ENCODE results near the gene KANSL2.

KANSL2 gene

GRCh38 chr12:48717252-48717695 lies 35.2 kb upstream of the KANSL2 start:
- DNase-seq, result no peak
- no peak for TF ChIP-seq CTCF (IDR thresholded peaks at IDR 0.05; ENCODE audit: borderline replicate concordance, extremely low read depth, low read length, poor library complexity, severe bottlenecking)
- TF ChIP-seq EZH2 (IDR thresholded peaks at IDR 0.05; ENCODE audit: borderline replicate concordance, low read depth, low read length, severe bottlenecking), result no peak
- Histone ChIP-seq H3K4me1 (ENCODE audit: insufficient read depth, low read length) (peaks cover 38% of the 10 kb centered on the region), H3K9me3 (ENCODE audit: insufficient read depth, low read length, severe bottlenecking) (peaks cover 7% of the 10 kb centered on the region), H3K79me2 (ENCODE audit: insufficient read depth, low read length) (peaks cover 48% of the 10 kb centered on the region), H3K36me3 (ENCODE audit: insufficient read depth, low read length) (peaks cover 34% of the 10 kb centered on the region), H3K27ac (ENCODE audit: low read length) (peak overlapping the region; percentile 76), H3K27me3 (ENCODE audit: insufficient read depth, low read length, poor library complexity) (no peaks in the 10 kb centered on the region), H4K20me1 (ENCODE audit: insufficient read depth, low read length) (peaks cover 36% of the 10 kb centered on the region; the same call in 1 of the 2 replicates), H3K4me2 (ENCODE audit: insufficient read depth, low read length) (peak overlapping the region; percentile 75), H3K9ac (ENCODE audit: low read depth, low read length) (peak overlapping the region; percentile 67), H3K4me3 (ENCODE audit: low read depth in 1 of 2, low read length in 2 of 2) (peak overlapping the region; percentile 40 to 92; a peak in 3 of 4 replicates), H2AFZ (ENCODE audit: low read depth, low read length) (peak overlapping the region; percentile 76)
- no peak; the same call in 2 of the 3 replicates for ATAC-seq (ENCODE audit: insufficient read depth, low read depth)

- H3K4me1 ChIP-seq (ENCODE audit: insufficient read depth, low read length), result peaks cover 43% of the 10 kb centered on the region
- peaks cover 7% of the 10 kb centered on the region for H3K9me3 ChIP-seq (ENCODE audit: insufficient read depth, low read length, severe bottlenecking)
- peaks cover 53% of the 10 kb centered on the region for H3K79me2 ChIP-seq (ENCODE audit: insufficient read depth, low read length)
- H3K36me3 ChIP-seq (ENCODE audit: insufficient read depth, low read length), result peaks cover 39% of the 10 kb centered on the region
- no peaks in the 10 kb centered on the region for H3K27me3 ChIP-seq (ENCODE audit: insufficient read depth, low read length, poor library complexity)
- H3K27ac ChIP-seq (ENCODE audit: low read length), result peak within 1 kb of the TSS; percentile 95
- H3K9ac ChIP-seq (ENCODE audit: low read depth, low read length), result peak within 1 kb of the TSS; percentile 90
- peak within 1 kb of the TSS; percentile 85 to 92 for H3K4me3 ChIP-seq (ENCODE audit: low read depth in 1 of 2, low read length in 2 of 2)
- H3K4me2 ChIP-seq (ENCODE audit: insufficient read depth, low read length), result peak within 1 kb of the TSS; percentile 97
- DNase-seq (peak; percentile 99), ATAC-seq (ENCODE audit: insufficient read depth, low read depth) (peak; percentile 94)
- peak within 1 kb of the TSS; percentile 91 for H2AFZ ChIP-seq (ENCODE audit: low read depth, low read length)
- peaks cover 40% of the 10 kb centered on the region; the same call in 1 of the 2 replicates for H4K20me1 ChIP-seq (ENCODE audit: insufficient read depth, low read length)
- TF ChIP-seq CTCF (IDR thresholded peaks at IDR 0.05; ENCODE audit: borderline replicate concordance, extremely low read depth, low read length, poor library complexity, severe bottlenecking), result peak; percentile 3
- TF ChIP-seq EZH2 (IDR thresholded peaks at IDR 0.05; ENCODE audit: borderline replicate concordance, low read depth, low read length, severe bottlenecking), result no peak
Measured at GRCh38 chr12:48716493-48717251, 34.6 kb upstream of the KANSL2 start, which contains the start of gene CCNT1. TSS of gene CCNT1 (minus strand) at chr12:48716707. CDS start at chr12:48716675, 32 bp downstream.

GRCh38 chr12:48716168-48716492 lies 34.1 kb upstream of the KANSL2 start:
- H3K79me2 ChIP-seq (ENCODE audit: insufficient read depth, low read length), result peaks cover 58% of the 10 kb centered on the region
- H3K4me2 ChIP-seq (ENCODE audit: insufficient read depth, low read length), result peak overlapping the region; percentile 97
- peak overlapping the region; percentile 90 for H3K9ac ChIP-seq (ENCODE audit: low read depth, low read length)
- H3K4me3 ChIP-seq (ENCODE audit: low read depth in 1 of 2, low read length in 2 of 2), result peak overlapping the region; percentile 85 to 92
- no peaks in the 10 kb centered on the region for H3K27me3 ChIP-seq (ENCODE audit: insufficient read depth, low read length, poor library complexity)
- H2AFZ ChIP-seq (ENCODE audit: low read depth, low read length), result peak overlapping the region; percentile 91
- H4K20me1 ChIP-seq (ENCODE audit: insufficient read depth, low read length), result peaks cover 43% of the 10 kb centered on the region; the same call in 1 of the 2 replicates
- no peak for DNase-seq
- H3K9me3 ChIP-seq (ENCODE audit: insufficient read depth, low read length, severe bottlenecking), result peaks cover 3% of the 10 kb centered on the region
- H3K36me3 ChIP-seq (ENCODE audit: insufficient read depth, low read length), result peaks cover 43% of the 10 kb centered on the region
- peak; percentile 27; the same call in 2 of the 3 replicates for ATAC-seq (ENCODE audit: insufficient read depth, low read depth)
- H3K4me1 ChIP-seq (ENCODE audit: insufficient read depth, low read length), result peaks cover 43% of the 10 kb centered on the region
- peak overlapping the region; percentile 95 for H3K27ac ChIP-seq (ENCODE audit: low read length)
- TF ChIP-seq EZH2 (IDR thresholded peaks at IDR 0.05; ENCODE audit: borderline replicate concordance, low read depth, low read length, severe bottlenecking) (no peak), CTCF (IDR thresholded peaks at IDR 0.05; ENCODE audit: borderline replicate concordance, extremely low read depth, low read length, poor library complexity, severe bottlenecking) (no peak)
